ENCODE results near the gene VSIG8. TPM values are rescaled to one million over a fixed set of nuclear protein-coding genes. Genes with fewer than 3 reads are reported as not detected.

Gene VSIG8
- total RNA-seq, 1 donor from 2014 or later = not detected

DNA sequence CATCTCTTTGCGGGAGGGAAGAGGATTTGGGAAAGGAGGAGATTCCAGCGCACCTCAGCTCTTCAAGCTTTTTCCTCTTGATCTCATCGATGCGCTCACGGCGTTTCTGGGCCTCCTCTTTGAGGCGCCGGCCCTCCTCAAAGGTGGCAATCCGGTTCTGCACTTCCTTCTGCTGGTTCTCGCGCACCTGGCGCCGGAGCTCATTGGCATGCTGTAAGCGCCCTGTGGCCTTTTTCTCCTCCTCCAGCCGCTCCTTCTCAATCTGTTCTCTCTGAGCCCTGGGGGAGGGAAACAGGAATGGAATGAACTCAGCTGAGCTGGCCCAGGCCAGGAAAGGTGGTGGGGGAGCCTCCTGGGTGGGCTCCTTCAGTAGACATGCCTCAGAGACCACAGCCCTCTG lies 10.4 kb upstream of the VSIG8 start:
- H3K9me3 Mint-ChIP-seq (ENCODE audit: unreplicated experiment) = no peaks in the 10 kb centered on the region
- peaks cover 4% of the 10 kb centered on the region for H3K36me3 Mint-ChIP-seq (ENCODE audit: low read depth, unreplicated experiment)
- no peak overlapping the region for H3K4me3 Mint-ChIP-seq (ENCODE audit: unreplicated experiment)
- peaks cover 1% of the 10 kb centered on the region for H3K27me3 Mint-ChIP-seq (ENCODE audit: unreplicated experiment)
- TF ChIP-seq, protein P1, sequence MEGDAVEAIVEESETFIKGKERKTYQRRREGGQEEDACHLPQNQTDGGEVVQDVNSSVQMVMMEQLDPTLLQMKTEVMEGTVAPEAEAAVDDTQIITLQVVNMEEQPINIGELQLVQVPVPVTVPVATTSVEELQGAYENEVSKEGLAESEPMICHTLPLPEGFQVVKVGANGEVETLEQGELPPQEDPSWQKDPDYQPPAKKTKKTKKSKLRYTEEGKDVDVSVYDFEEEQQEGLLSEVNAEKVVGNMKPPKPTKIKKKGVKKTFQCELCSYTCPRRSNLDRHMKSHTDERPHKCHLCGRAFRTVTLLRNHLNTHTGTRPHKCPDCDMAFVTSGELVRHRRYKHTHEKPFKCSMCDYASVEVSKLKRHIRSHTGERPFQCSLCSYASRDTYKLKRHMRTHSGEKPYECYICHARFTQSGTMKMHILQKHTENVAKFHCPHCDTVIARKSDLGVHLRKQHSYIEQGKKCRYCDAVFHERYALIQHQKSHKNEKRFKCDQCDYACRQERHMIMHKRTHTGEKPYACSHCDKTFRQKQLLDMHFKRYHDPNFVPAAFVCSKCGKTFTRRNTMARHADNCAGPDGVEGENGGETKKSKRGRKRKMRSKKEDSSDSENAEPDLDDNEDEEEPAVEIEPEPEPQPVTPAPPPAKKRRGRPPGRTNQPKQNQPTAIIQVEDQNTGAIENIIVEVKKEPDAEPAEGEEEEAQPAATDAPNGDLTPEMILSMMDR (IDR thresholded peaks at IDR 0.05; ENCODE audit: unreplicated experiment) = no peak
- no peak overlapping the region for H3K27ac Mint-ChIP-seq (ENCODE audit: unreplicated experiment)
- peaks cover 10% of the 10 kb centered on the region for H3K4me1 Mint-ChIP-seq (ENCODE audit: unreplicated experiment)
- no peak for DNase-seq (ENCODE audit: low spot score)

DNA sequence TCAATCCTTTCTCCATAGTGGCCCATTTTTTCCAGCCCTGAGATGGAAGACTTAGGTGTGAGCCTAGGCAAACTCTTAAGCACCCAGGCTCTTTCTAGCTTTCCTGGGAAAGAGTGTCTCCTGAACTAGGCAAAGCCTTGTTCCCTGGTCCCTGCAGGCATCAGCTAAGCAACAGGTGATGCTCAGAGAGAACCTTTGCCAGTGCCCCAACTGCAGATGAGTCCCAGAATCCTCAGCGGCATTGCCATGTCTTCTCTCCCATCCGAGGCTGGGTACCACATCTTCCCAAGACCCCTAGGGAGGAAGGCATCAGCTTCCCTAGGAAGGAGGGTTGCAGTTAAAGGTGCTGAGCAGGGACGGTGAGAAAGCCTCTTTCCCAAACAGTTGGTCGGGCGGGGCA lies 8.2 kb upstream of the VSIG8 start:
- no peak overlapping the region for H3K27ac Mint-ChIP-seq (ENCODE audit: unreplicated experiment)
- no peaks in the 10 kb centered on the region for H3K9me3 Mint-ChIP-seq (ENCODE audit: unreplicated experiment)
- no peak for DNase-seq (ENCODE audit: low spot score)
- H3K27me3 Mint-ChIP-seq (ENCODE audit: unreplicated experiment) = peaks cover 8% of the 10 kb centered on the region
- TF ChIP-seq, protein P1 (IDR thresholded peaks at IDR 0.05; ENCODE audit: unreplicated experiment) = no peak
- H3K36me3 Mint-ChIP-seq (ENCODE audit: low read depth, unreplicated experiment) = peaks cover 4% of the 10 kb centered on the region
- peaks cover 14% of the 10 kb centered on the region for H3K4me1 Mint-ChIP-seq (ENCODE audit: unreplicated experiment)
- H3K4me3 Mint-ChIP-seq (ENCODE audit: unreplicated experiment) = no peak overlapping the region

DNA sequence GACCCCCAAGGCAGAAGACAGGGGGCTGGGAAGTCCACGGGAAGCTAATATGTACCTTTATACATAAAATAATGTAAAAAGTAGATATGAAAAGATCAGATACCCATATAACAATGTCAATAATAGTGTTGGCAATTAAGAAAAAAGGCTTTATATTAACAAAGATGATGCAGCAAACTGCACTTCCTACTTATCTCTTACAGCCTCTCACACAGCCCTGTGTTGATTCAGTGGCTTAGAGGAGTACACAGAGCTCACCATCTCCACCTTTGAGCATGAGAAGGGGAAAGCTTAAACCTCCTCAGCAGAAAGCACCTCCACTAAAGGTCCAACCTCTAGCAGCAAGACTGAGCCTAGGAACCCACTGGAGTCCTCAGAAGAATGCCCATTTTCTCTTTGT lies 7.2 kb upstream of the VSIG8 start:
- TF ChIP-seq, protein P1 (IDR thresholded peaks at IDR 0.05; ENCODE audit: unreplicated experiment) = no peak
- H3K4me3 Mint-ChIP-seq (ENCODE audit: unreplicated experiment) = no peak overlapping the region
- H3K9me3 Mint-ChIP-seq (ENCODE audit: unreplicated experiment) = no peaks in the 10 kb centered on the region
- peaks cover 14% of the 10 kb centered on the region for H3K4me1 Mint-ChIP-seq (ENCODE audit: unreplicated experiment)
- DNase-seq (ENCODE audit: low spot score) = no peak
- H3K27ac Mint-ChIP-seq (ENCODE audit: unreplicated experiment) = no peak overlapping the region
- peaks cover 4% of the 10 kb centered on the region for H3K36me3 Mint-ChIP-seq (ENCODE audit: low read depth, unreplicated experiment)
- H3K27me3 Mint-ChIP-seq (ENCODE audit: unreplicated experiment) = peaks cover 11% of the 10 kb centered on the region

DNA sequence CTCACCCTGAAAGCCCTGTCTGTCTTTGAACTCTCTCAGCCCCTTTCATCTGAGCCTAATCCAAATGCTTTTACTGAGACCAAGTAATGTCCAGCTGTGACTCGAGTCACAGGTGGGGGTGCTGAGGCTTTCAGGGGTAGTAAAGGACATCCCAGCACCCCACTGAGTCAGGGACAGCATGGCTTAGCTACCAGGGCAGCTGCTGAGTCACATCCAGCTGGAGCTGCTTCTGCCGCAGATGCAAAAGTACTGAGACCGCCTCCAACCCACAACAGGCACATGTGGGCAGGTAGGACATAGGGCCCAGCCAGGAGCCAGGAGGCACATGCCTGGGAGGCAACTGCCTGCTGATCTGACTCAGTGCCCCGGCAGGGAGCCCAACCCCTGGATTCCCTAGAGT lies 6.7 kb upstream of the VSIG8 start:
- TF ChIP-seq, protein P1 (IDR thresholded peaks at IDR 0.05; ENCODE audit: unreplicated experiment) = no peak
- H3K27ac Mint-ChIP-seq (ENCODE audit: unreplicated experiment) = no peak overlapping the region
- H3K36me3 Mint-ChIP-seq (ENCODE audit: low read depth, unreplicated experiment) = peaks cover 4% of the 10 kb centered on the region
- no peak overlapping the region for H3K4me3 Mint-ChIP-seq (ENCODE audit: unreplicated experiment)
- peaks cover 11% of the 10 kb centered on the region for H3K27me3 Mint-ChIP-seq (ENCODE audit: unreplicated experiment)
- H3K9me3 Mint-ChIP-seq (ENCODE audit: unreplicated experiment) = no peaks in the 10 kb centered on the region
- peaks cover 11% of the 10 kb centered on the region for H3K4me1 Mint-ChIP-seq (ENCODE audit: unreplicated experiment)
- DNase-seq (ENCODE audit: low spot score) = no peak

DNA sequence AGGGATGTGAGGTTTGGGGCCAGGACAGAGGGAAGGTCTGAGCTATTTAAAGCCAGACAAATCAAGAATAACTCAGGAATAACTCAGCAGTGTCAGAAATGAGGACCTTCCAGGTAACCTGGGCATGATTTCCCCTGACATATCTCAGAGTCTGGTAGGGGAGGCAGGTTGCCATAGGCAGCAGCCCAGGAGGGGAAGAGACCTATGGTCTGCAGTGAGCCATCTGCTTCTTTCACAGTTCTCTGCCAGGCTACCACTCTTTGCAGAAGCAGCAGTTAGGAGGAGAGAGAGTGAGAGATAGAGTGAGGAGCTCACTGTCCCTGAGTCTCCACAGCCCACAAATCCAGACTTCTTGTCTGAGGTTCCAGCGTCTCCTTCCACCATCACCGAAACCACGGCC lies 6.3 kb upstream of the VSIG8 start:
- DNase-seq (ENCODE audit: low spot score) = no peak
- Mint-ChIP-seq H3K9me3 (ENCODE audit: unreplicated experiment) (no peaks in the 10 kb centered on the region), H3K27me3 (ENCODE audit: unreplicated experiment) (peaks cover 11% of the 10 kb centered on the region), H3K4me3 (ENCODE audit: unreplicated experiment) (no peak overlapping the region), H3K4me1 (ENCODE audit: unreplicated experiment) (peaks cover 7% of the 10 kb centered on the region), H3K27ac (ENCODE audit: unreplicated experiment) (no peak overlapping the region), H3K36me3 (ENCODE audit: low read depth, unreplicated experiment) (peaks cover 4% of the 10 kb centered on the region)
- TF ChIP-seq, protein P1 (IDR thresholded peaks at IDR 0.05; ENCODE audit: unreplicated experiment) = no peak

All from endothelial cell (in vitro differentiated cells).